AG20443 (cell line): ENCODE results near the gene KRTAP1-5.
A peak's percentile ranks its signal among the peaks of the same experiment; 100 is the strongest.
"Not testable (repeated sequence)": the region's sequence is repeated elsewhere in the genome, so short reads cannot be mapped to it uniquely, and the experiment has no call there.

Experiments
- DNase-seq: peaks from one replicate; pipeline ENCODE4 v3.0.0; 2012; ENCODE audit warnings: low spot score, mixed read lengths

The KRTAP1-5 gene

DNA sequence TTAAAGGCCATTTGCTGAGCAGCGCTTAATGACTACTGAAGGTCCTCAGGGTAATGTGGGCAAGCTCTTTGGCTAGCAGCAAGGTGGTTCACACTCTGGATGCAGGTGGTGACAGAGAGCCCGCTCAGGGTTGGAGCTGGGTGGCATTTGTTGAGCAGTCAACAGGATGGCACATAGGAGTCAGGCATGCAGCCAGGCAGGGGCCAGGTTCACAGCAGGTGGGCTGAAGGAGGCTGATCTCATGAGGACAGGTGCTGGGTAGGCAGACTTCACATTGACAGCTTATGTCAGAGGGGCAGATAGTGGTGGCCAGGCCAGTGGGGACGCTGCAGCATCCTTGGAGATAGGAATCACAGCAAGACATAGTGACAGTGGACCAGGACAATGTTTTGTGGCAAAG is 22.6 kb downstream of the KRTAP1-5 start:
- no peak for DNase-seq

DNA sequence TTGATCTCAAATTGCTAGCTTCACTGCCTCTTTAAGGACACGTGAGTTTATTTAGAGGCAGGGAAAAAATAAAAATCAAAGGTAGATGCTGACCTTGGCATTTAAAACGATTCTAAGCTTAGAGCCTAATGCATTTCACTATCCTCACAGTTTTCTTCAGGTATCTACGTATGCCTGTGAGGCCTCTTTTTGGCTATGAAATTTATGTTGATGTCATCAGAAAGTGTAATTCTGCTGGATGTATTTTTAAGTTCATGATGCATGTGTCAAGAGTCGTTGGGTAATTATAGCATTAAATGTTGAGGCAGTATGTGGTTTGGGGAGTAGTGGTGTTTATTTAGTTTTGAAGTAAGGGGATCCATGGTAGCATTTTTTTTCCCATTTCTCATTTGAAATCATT is 23.1 kb downstream of the KRTAP1-5 start:
- DNase-seq: no peak

DNA sequence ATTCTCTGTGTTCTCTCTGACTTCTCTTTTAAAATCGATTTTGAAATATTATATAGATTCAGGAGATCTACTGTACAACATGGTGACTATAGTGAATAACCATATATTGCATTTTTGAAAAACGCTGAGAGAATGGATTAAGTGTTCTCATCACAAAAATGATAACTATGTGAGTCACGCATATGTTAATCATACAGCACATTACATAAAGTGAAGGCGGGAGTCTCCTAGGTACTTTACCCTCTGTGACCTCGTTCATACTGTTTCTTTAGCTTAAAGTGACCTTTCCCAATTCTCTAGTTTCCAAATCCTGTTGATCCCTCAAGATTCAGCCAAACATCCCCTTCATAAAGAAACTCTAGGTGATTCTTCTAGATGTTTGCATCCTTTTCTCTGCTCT is 24.2 kb downstream of the KRTAP1-5 start:
- no peak for DNase-seq

DNA sequence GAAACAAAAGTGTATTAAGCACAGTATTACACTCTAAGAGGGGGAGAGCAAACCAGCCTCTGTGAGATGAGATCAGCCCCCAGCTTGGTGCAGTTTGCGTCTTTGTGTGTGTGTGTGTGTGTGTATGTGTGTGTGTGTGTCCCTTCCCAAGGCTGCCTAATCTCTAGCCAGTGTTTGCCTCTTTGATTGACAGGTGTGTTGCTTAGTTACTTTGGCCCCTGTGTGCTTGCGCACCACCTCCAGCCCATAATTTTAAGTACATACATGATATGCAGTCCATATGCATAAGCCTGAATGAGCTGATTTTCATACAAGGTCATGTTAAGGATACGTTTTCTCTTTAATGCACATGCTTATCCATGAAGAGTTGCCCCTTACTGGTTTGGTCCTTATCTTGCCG is 25.2 kb downstream of the KRTAP1-5 start:
- DNase-seq: no peak

DNA sequence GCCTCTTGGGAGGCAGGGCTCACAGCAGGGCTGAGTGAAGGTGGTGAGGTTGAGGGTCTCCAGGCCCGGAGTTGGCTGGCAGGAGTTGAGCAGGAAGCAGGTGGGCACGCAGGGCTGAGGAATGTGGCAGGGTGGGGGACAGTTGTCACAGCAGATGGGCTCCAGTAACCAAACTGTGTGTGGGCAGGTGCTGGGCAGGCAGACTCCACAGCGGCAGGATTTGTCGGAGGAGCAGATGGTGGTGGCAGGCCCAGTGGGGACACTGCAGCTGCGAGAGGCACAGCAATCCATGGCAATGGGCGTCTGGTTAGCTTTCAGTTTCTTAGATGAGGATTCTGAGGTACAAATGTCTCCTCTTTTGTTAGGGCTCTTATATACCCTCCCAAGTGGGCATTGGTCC is 27.4 kb downstream of the KRTAP1-5 start, which contains the start of gene KRTAP3-2:
Gene KRTAP3-2 (minus strand): TSS at position 344 of the 400 bp plus-strand sequence. CDS start 53 bp downstream, at position 291.
- DNase-seq: not testable (repeated sequence)

DNA sequence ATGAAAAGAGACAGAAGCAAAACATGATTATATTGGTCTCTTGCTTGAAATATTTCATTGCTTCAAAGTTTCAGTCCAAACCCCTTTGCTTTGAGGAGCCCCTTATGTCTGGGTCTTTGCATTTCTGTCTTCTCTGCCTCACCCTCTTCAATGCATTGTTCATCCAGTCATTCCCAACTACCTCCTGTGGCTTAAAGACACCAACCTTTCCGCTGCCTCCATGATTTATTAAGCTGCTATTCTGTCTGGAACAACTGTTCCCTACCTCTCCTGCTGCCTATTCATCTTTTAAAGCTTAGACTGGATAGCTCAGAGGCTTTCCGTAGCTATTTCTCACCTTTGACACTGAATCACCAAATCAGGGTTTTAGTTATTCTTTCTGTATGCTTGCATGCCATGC is 29.6 kb downstream of the KRTAP1-5 start:
- DNase-seq: no peak

DNA sequence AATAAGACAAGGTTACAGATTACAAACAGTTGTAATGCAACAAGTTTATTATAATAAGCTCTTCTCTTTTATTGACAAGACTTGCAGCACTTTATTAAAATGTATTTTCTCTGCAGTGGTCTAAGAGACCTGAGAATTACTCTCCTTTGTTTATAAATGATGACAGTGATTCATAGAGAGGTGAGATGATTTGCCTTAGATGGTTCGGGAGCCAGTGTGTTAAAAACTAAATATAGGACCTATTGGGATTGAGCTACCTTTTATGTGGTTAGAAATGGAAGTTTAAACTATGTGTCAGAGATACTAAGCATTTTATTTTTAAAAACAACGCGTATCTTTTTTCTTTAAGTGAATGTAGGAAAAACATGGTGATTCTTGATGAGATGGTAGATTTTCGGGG is 30.2 kb downstream of the KRTAP1-5 start:
- DNase-seq: no peak

DNA sequence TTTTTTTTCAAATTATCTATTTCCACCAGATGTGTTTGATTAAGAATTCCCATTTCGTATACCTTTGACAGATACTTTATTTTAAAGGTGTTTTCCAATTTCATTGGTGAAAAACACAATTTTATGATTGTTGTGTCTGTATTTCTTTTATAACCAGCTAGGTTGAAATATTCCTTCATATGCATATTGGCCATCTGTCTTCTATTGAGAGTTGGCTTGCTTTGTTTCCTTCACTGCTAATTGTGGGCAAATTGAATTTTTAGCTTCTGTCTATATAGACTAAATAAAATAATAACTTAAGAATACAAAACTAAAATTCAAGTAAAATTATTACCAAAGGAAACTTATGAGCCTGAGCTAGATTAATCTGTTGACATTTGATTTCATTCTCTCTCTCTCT is 31.9 kb downstream of the KRTAP1-5 start:
- DNase-seq: no peak

DNA sequence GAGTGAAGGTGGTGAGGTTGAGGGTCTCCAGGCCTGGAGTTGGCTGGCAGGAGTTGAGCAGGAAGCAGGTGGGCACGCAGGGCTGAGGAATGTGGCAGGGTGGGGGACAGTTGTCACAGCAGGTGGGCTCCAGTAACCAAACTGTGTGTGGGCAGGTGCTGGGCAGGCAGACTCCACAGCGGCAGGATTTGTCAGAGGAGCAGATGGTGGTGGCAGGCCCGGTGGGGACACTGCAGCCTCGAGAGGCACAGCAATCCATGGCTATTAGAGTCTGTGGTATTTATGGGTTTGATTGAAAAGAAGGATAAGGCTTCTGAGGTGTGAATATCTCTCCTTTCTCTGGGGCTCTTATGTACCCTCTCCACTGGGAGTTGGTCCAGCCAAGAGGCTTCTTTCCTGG is 33.2 kb downstream of the KRTAP1-5 start, which contains the start of gene KRTAP3-3:
Gene KRTAP3-3 (minus strand): TSS at position 326 of the 400 bp plus-strand sequence. CDS start 67 bp downstream, at position 259.
- DNase-seq: no peak

DNA sequence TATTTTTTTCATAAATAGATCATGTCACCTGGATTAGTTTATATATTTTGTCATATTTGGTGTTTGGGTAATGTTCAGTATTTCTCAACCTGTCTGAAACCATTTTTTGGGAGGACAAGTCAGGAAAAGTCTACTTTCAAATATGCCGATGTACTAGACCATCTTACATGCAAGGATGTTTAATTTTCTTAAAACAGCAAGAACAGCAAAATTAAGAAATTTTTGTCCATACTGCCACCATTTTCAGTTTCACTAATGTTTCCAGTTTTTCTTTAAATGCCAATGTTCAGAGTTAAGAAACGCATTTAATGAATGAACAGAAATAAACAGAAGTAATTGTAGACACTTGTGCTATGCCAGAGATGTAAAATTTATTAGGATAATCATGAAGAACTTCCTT is 33.9 kb downstream of the KRTAP1-5 start:
- no peak for DNase-seq

DNA sequence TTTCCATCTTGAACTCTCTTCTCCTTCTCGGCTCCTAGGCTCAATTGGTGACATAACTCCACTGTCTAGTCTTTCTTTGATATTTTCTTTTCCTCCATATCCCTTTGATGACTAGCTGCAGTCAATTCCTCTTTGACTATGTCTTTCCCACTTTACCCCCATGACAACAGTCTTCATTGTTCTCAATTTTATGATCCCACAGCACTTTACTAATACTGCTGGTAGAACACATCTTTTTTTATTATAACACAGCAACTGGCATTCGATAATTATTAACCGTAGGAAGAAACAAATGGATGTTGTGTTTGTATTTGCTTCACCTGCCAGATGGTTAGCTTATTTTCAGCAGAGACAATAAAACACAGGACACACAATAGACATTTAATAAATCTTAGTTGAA is 34.3 kb downstream of the KRTAP1-5 start:
- no peak for DNase-seq

DNA sequence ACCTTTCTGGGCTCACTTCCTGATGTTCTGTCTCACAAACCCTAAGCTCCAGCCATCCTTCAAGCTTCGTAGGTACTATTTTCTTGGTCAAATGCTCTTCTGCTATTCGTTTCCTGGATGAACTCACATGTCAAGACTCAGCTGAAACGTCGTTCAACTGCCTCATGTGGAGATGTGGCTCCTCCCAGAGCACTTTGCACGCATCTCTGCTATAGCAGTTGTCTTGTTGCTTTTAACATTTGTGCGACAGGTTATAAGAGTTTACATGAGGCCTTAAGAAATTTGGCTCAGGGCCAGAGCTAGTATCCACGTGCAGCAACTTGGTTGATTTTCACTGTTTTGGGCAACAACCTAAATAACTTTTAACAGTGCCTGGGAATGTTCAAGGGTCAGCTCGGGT is 40.1 kb downstream of the KRTAP1-5 start:
- DNase-seq: no peak

DNA sequence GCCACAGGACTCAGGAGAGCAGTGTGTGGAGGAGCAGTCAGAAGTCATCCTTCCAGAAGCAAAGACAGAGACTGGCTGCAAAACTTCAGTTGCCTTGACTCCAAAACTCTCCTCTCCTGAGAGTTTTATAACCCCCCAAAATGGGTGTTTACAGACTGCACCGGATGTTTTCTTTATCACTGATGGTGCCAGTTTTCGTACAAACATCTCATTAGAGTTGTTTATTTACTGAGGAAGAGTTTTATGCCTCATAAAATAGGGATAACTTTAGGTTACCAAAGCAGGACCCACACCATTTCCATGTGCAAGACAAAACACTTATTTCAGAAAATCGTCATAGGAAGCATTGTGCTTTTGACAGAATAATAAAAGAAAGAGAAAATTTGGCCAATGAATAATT is 42.8 kb downstream of the KRTAP1-5 start, which contains the start of gene KRT40:
Gene KRT40 (minus strand): TSS at position 101 of the 400 bp plus-strand sequence. CDS start 53 bp downstream, at position 48.
- no peak for DNase-seq

DNA sequence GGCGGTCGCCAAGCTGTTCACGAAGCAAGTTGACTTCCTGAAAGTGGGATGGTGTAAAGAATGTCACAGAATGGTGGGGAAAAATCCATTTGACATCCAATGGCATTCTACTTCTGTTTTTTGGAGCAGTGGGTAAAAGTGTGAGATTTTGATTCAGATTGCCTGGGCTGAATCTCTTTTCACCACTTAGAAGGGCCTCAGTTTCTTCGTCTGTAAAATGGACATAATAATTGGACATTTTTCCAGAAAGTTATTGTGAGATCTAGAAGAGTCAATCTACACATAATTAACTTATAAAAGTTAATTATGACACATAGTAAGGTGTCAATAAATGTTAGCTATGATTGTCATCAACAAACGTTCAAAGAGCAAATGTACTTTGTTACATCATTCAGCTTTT is 45.9 kb downstream of the KRTAP1-5 start:
- DNase-seq: no peak

DNA sequence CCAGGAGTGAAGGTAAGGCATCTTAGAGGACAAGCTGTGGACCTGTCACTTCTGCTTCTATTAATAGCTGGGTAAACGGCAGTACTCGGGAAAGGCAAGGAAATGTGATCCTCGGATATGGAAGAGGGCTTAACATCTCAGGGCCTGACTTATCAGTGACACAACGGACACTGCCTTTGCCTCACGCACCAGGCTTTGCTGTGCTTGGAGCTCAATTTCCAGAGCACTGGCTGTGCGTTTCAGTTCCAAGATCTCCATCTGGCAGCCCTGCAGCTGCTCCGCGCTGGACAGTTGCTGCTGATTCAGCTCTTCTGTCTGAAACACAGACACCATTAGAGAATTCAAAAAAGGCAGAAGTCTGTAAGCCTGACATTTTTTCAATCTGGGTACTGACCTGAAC is 46.4 kb downstream of the KRTAP1-5 start:
- DNase-seq: peak; percentile 34

DNA sequence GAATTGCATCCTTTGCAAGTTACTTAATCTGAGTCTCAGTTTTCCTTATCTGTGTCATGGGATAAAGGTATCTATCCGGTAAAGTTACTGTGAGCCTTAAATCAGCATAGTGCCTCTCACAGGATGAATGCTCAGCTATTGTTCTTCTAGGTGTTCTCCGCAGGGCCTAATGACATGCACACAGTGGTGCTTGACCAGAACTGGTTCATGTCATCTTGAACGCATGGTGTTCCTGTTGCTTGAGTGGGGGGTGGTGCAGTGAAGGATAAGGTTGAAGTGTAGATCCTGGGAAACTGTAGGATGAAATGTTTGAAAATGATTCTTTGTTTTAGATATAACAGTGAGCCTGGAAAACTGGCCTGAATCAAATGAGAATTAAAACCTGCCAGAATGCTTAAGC is 46.9 kb downstream of the KRTAP1-5 start:
- DNase-seq: no peak

DNA sequence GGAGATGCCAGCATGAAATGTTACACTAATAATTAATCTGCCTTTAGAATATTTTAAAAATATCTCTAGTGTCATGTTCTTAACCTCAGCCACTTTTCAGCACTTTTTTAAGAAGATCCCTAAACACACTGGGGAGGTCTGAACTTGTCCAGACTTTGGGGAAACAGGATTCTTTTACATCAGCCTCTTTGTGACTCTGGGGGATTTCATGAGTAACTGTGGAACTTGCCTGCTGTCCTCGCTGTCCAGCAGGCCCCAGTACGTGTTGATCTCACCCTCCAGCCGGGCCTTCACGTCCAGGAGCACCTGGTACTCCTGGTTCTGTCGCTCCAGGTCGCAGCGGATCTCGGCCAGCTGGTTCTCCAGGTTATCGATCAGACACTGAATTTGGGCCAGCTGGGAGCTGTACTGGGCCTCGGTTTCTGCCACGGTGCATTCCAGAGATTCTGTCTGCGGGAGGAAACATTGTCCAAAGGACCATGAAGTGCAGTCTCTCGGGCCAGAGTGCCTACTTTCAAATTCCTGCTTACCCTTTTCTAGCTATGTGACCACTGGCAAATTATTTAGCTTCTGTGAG is 48.3 kb downstream of the KRTAP1-5 start:
- no peak for DNase-seq
